Measurements from ENCODE around the gene PDK1.

DNA sequence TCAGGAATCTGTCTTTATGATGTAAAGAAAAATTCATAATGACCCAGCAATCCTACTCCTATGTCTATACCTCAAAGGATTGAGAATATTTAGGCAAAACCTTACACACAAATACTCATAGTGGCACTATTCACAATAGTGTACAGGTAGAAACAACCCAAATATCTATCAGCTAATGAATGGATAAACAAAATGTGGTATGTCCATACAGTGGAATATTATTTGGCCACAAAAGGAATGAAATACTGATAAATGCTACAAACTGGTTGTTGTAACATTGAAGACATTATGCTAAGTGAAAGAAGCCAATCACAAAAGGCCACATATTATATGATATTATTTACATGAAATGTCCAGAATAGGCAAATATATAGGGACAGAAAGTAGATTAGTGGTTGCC is 24.7 kb downstream of the PDK1 start:
- TF ChIP-seq, protein P1, sequence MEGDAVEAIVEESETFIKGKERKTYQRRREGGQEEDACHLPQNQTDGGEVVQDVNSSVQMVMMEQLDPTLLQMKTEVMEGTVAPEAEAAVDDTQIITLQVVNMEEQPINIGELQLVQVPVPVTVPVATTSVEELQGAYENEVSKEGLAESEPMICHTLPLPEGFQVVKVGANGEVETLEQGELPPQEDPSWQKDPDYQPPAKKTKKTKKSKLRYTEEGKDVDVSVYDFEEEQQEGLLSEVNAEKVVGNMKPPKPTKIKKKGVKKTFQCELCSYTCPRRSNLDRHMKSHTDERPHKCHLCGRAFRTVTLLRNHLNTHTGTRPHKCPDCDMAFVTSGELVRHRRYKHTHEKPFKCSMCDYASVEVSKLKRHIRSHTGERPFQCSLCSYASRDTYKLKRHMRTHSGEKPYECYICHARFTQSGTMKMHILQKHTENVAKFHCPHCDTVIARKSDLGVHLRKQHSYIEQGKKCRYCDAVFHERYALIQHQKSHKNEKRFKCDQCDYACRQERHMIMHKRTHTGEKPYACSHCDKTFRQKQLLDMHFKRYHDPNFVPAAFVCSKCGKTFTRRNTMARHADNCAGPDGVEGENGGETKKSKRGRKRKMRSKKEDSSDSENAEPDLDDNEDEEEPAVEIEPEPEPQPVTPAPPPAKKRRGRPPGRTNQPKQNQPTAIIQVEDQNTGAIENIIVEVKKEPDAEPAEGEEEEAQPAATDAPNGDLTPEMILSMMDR (conservative IDR thresholded peaks at IDR 0.05), result no peak
- no peak for TF ChIP-seq EZH2 (IDR thresholded peaks at IDR 0.05; ENCODE audit: low read depth)
